AG04450 (cell line): ENCODE measurements around the gene INVS. TPM values are rescaled to one million over a fixed set of nuclear protein-coding genes. Genes with fewer than 3 reads are reported as not detected.
A peak's percentile ranks its signal among the peaks of the same experiment; 100 is the strongest.
"Not testable (repeated sequence)": the region's sequence is repeated elsewhere in the genome, so short reads cannot be mapped to it uniquely, and the experiment has no call there.

Experiments used
- CTCF ChIA-PET: fragments of 300-600, 350-600 bp; formaldehyde crosslinking; extraction: SDS; loops from one replicate; lab custom pipeline; 2022; ENCODE audit warnings: antibody characterized with exemption, inconsistent platforms; lab: Charles Lee
- POLR2A ChIA-PET: fragments of 350-600 bp; formaldehyde crosslinking; extraction: SDS; loops from one replicate; lab custom pipeline; 2021; ENCODE audit warnings: antibody characterized with exemption, inconsistent platforms; lab: Yijun Ruan, JAX
- DNase-seq: peaks from one replicate; pipeline ENCODE4 v3.0.0-alpha.2; 2011; ENCODE audit warnings: low read depth, low spot score
- H3K27ac ChIP-seq: one replicate; pipeline ENCODE4 v1.5.1; 2012; ENCODE audit warnings: low read depth, low read length, control low read depth
- H3K27me3 ChIP-seq: one replicate; pipeline ENCODE4 v1.6.0; 2012; ENCODE audit warnings: low read length; ENCODE audit not compliant: control insufficient read depth, insufficient read depth
- H3K4me3 ChIP-seq: 2 replicates; pipeline ENCODE4 v1.5.1; 2011; ENCODE audit warnings: mild to moderate bottlenecking, low read depth, low read length, control low read depth
- H3K9me3 ChIP-seq: 2 replicates; pipeline ENCODE4 v1.5.1; 2012; ENCODE audit warnings: low read length; ENCODE audit not compliant: control insufficient read depth, insufficient read depth
- polyA plus RNA-seq: library from polyadenylated mRNA; depleted of rRNA; stranded (reverse); fragments of >200 nt; gene quantifications from 2 replicates; pipeline ENCODE4 v1.2.3, GENCODE V29; 2011
- TF ChIP-seq, protein P1 (sequence below): IDR thresholded peaks from 2 replicates; pipeline ENCODE4 v1.5.1; 2011; ENCODE audit warnings: low read depth, low read length, control low read depth, inconsistent platforms

INVS gene
- polyA plus RNA-seq, 1 experiment: 22.5 TPM

DNA sequence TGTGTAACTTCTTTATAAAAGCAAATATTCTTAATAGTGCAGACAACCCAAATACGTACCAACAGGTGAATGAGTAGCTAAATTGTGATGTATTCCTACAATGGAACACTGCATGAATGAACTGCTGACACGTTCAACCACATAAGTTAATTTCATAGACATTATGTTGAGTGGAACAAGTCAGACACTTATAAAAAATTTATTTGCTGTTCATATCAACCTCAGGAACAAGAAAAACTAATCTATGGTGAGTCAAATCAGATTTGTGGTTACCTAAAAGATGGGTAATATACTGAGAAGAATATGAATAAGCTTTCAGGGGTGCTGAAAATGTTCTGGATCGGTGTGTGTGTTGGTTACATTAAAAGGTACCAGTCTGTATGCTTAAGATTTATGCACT, 35.7 kb downstream of the INVS start:
- POLR2A ChIA-PET: no interaction called here
- H3K4me3 ChIP-seq: no peak overlapping the region
- H3K9me3 ChIP-seq: no peaks in the 10 kb centered on the region
- CTCF ChIA-PET: interaction anchor here (0.8 kb wide), 1 partner anchor 467 kb away, joined by 3 read pairs; no protein-coding TSS in a partner anchor
- no peak for DNase-seq
- H3K27ac ChIP-seq: no peak overlapping the region
- H3K27me3 ChIP-seq: no peaks in the 10 kb centered on the region
- TF ChIP-seq, protein P1, sequence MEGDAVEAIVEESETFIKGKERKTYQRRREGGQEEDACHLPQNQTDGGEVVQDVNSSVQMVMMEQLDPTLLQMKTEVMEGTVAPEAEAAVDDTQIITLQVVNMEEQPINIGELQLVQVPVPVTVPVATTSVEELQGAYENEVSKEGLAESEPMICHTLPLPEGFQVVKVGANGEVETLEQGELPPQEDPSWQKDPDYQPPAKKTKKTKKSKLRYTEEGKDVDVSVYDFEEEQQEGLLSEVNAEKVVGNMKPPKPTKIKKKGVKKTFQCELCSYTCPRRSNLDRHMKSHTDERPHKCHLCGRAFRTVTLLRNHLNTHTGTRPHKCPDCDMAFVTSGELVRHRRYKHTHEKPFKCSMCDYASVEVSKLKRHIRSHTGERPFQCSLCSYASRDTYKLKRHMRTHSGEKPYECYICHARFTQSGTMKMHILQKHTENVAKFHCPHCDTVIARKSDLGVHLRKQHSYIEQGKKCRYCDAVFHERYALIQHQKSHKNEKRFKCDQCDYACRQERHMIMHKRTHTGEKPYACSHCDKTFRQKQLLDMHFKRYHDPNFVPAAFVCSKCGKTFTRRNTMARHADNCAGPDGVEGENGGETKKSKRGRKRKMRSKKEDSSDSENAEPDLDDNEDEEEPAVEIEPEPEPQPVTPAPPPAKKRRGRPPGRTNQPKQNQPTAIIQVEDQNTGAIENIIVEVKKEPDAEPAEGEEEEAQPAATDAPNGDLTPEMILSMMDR: no peak

DNA sequence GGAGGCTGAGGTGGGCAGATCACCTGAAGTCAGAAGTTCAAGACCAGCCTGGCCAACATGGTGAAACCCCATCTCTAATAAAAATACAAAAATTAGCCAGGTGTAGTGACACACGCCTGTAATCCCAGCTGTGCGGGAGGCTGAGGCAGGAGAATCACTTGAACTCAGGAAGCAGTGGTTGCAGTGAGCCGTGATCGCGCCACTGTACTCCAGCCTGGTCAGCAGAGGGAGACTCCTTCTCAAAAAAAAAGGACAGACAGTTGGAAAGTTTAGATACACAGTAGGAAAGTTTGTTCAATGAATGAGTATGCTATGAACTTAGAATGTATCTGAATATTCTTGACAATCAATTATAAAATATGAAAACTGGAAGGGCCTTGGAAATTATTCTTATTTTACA, 37.8 kb downstream of the INVS start:
- H3K4me3 ChIP-seq, CTCF ChIA-PET, H3K27ac ChIP-seq, H3K27me3 ChIP-seq, POLR2A ChIA-PET, DNase-seq, H3K9me3 ChIP-seq: not testable (repeated sequence)
- TF ChIP-seq, protein P1: peak; percentile 32

DNA sequence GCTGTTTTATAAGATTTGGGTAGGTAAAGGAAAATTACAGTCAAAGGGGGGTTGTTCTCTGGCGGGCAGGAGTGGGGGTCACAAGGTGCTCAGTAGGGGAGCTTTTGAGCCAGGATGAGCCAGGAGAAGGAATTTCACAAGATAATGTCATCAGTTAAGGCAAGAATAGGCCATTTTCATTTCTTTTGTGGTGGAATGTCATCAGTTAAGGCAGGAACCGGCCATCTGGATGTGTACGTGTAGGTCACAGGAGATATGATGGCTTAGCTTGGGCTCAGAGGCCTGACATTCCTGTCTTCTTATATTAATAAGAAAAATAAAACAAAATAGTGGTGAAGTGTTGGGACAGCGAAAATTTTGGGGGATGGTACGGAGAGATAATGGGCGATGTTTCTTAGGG, 41.3 kb downstream of the INVS start:
- DNase-seq, H3K9me3 ChIP-seq, H3K27me3 ChIP-seq, CTCF ChIA-PET, H3K4me3 ChIP-seq, POLR2A ChIA-PET, H3K27ac ChIP-seq: not testable (repeated sequence)

DNA sequence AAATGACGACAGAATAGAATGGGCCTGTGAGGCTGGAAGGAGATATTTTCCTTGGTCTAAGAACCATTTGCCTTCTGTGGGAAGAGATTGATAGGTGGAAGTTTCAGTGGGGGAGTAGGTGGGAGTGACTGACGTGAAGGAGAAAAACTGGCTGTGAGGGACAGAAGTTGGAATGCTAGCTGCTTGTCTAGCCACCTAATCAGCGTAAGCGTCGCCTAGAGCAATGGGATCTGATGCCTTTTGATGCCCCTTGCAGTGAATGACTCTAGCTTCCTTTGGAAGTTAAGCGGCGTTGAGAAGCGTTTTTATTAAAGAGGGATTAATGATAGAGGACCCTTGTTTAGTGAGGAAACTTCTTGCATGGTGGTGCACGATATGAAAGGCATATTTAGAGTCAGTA, 42.8 kb downstream of the INVS start:
- H3K27me3 ChIP-seq, CTCF ChIA-PET, DNase-seq, H3K4me3 ChIP-seq, H3K9me3 ChIP-seq, H3K27ac ChIP-seq: not testable (repeated sequence)
- POLR2A ChIA-PET: interaction anchor here (0.6 kb wide), 1 partner anchor 12 kb away, joined by 5 read pairs; no protein-coding TSS in a partner anchor

DNA sequence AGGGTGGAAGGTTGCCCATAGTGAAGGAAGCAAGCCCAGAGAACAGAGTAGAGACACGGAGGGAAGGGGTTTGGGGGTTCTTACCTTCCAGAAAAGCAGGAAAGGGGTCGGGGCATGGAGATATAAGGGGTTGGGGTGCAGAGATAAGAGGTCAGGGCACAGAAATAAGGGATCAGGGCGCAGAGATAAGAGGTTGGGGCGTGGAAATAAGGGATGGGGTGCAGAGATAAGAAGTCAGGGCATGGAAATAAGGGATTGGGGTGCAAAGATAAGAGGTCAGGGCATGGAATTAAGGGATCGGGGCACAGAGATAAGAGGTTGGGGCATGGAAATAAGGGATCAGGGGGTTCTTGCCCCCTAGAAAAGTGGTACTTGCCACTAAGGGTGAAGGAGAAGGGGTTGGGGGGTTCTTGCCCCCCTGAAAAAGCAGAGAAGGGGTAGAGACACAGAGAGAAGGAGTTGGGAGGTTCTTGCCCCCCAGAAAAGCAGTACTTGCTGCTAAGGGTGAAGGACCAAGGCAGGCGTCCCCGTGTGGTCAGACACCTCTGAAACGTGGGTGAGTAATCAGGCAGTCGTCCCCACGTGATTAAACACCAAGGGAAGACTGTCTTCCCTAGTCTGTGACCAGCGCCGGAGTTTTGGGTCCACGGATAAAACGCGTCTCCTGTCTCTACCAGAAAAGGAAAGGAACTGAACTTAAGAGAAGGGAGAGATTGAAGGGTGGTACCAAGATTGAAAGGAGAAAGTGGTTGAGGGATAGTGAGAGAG, 46.3 kb downstream of the INVS start:
- H3K9me3 ChIP-seq, H3K27me3 ChIP-seq, H3K27ac ChIP-seq, CTCF ChIA-PET, POLR2A ChIA-PET, H3K4me3 ChIP-seq, DNase-seq: not testable (repeated sequence)

DNA sequence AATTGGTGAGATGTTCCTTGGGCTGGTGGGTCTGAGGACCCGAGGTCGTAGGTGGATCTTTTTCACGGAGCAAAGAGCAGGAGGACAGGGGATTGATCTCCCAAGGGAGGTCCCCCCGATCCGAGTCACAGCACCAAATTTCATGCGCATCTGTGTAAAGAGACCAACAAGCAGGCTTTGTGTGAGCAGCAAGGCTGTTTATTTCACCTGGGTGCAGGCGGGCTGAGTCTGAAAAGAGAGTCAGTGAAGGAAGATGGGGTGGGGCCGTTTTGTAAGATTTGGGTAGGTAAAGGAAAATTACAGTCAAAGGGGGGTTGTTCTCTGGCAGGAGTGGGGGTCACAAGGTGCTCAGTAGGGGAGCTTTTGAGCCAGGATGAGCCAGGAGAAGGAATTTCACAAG, 46.9 kb downstream of the INVS start:
- H3K27ac ChIP-seq, POLR2A ChIA-PET, DNase-seq, H3K27me3 ChIP-seq, H3K9me3 ChIP-seq, H3K4me3 ChIP-seq, CTCF ChIA-PET: not testable (repeated sequence)

DNA sequence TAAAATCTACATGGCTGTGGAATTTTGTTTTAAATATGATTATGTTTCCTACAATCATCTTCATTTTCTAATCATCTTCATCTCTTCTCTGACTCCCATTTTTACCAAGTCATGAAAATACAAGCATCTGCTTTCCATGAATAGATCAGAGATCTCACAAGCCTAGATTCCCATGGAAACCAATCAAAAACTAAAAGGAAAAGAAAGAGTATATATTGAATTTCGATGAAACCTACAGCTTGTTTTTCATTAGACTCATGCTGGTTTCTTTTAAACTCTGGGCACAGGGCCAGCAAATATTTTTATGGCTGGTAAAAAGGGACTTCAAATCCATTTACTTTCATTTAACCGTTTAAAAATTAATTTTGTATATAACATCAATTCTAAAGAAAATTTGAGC, 51.2 kb downstream of the INVS start:
- no peak overlapping the region for H3K27ac ChIP-seq
- DNase-seq: no peak
- TF ChIP-seq, protein P1: no peak
- ChIA-PET CTCF (interaction anchor here (0.9 kb wide), 1 partner anchor 39 kb away, joined by 3 read pairs; no protein-coding TSS in a partner anchor), POLR2A (no interaction called here)
- H3K27me3 ChIP-seq: no peaks in the 10 kb centered on the region
- H3K4me3 ChIP-seq: no peak overlapping the region
- no peaks in the 10 kb centered on the region for H3K9me3 ChIP-seq
